K562 (cell line): Measurements from ENCODE around the gene RNF13. TPM values are rescaled to one million over a fixed set of nuclear protein-coding genes. Genes with fewer than 3 reads are reported as not detected.

Experiments used
- ATAC-seq: fragments of 200-7000 bp; cut with Tn5 transposase; 3 replicates; pipeline ENCODE4 v1.9.1; 2020; ENCODE audit warnings: moderate library complexity
- BruUV-seq: library from RNA; stranded (reverse); fragments of 400-500 nt; replicated peaks from 2 replicates; lab custom pipeline; 2021; lab: Mats Ljungman, UMichigan
- CTCF ChIA-PET: fragments of 300-600 bp; formaldehyde crosslinking; extraction: SDS; loops from one replicate; lab custom pipeline; 2021; ENCODE audit warnings: low intra/inter-chr PET ratio; lab: Yijun Ruan, JAX
- POLR2A ChIA-PET: fragments of 300-600, 350-650 bp; sonication (Branson Sonifier 250); formaldehyde crosslinking; extraction: SDS; loops from one replicate; lab custom pipeline; 2021; ENCODE audit warnings: antibody characterized with exemption, inconsistent platforms; lab: Yijun Ruan, JAX
- DNase-seq, 4 experiments: peaks; one replicate each; pipeline versions ENCODE4 v3.0.0 to v3.0.0-alpha.2; 2011 to 2018; ENCODE audit warnings: low spot score in 3 of 4, mixed read lengths in 3 of 4; ENCODE audit errors: extremely low read depth in 1 of 4
- FAIRE-seq: peaks from 2 replicates; lab custom pipeline; 2011; peaks lifted over from hg19 to GRCh38; lab: Jason Lieb, UNC
- H2AFZ ChIP-seq: 2 replicates; pipeline ENCODE4 v1.6.0; 2011; ENCODE audit warnings: low read depth, low read length, control low read depth, inconsistent platforms
- H3K27ac ChIP-seq: fragments of 200-600 bp; 3 replicates; pipeline ENCODE4 v1.8.0; 2011; ENCODE audit warnings: low read depth, mild to moderate bottlenecking, control low read depth, inconsistent platforms, low read length, moderate library complexity, mixed read lengths; ENCODE audit errors: extremely low read depth
- H3K27me3 ChIP-seq, 2 experiments: fragments of 300-600 bp in 1 of 2; 2 replicates in 1 of 2; 3 replicates in 1 of 2; pipeline versions ENCODE4 v1.6.0 to v1.8.0; 2011; ENCODE audit warnings: inconsistent platforms in 2 of 2, low read length in 2 of 2, mild to moderate bottlenecking in 1 of 2, mixed read lengths in 1 of 2, moderate library complexity in 1 of 2; ENCODE audit not compliant: control insufficient read depth in 2 of 2, insufficient read depth in 2 of 2
- H3K36me3 ChIP-seq: fragments of 300-600 bp; 3 replicates; pipeline ENCODE4 v1.8.0; 2011; ENCODE audit warnings: mild to moderate bottlenecking, low read length, inconsistent platforms; ENCODE audit not compliant: control insufficient read depth, insufficient read depth
- H3K4me1 ChIP-seq, 2 experiments: fragments of 200-600 bp in 1 of 2; replicated peaks in 1 of 2; 2 replicates in 1 of 2; 3 replicates in 1 of 2; pipeline versions ENCODE4 v1.5.1 to v1.8.0; 2011; ENCODE audit warnings: inconsistent platforms in 2 of 2, low read length in 2 of 2, mild to moderate bottlenecking in 1 of 2, mixed read lengths in 1 of 2, moderate library complexity in 1 of 2; ENCODE audit not compliant: control insufficient read depth in 2 of 2, insufficient read depth in 2 of 2
- H3K4me2 ChIP-seq: 2 replicates; pipeline ENCODE4 v1.6.1; 2011; ENCODE audit warnings: low read length, control low read depth, inconsistent platforms, mixed read lengths; ENCODE audit not compliant: insufficient read depth
- H3K4me3 ChIP-seq: fragments of 200-600 bp; sonication (generic), shearing (Covaris generic); 2 replicates; pipeline ENCODE4 v1.5.1; 2016; ENCODE audit warnings: control low read depth, inconsistent platforms
- H3K79me2 ChIP-seq: fragments of 200-600 bp; 3 replicates; pipeline ENCODE4 v1.8.0; 2011; ENCODE audit warnings: low read length, inconsistent platforms; ENCODE audit not compliant: control insufficient read depth, insufficient read depth
- H3K9ac ChIP-seq, 2 experiments: 2 replicates each; pipeline versions ENCODE4 v1.6.0 to v1.6.1; 2011; ENCODE audit warnings: low read depth in 2 of 2, low read length in 2 of 2, control low read depth in 1 of 2, inconsistent platforms in 1 of 2, mild to moderate bottlenecking in 1 of 2, mixed read lengths in 1 of 2; ENCODE audit not compliant: insufficient read depth in 1 of 2
- H3K9me1 ChIP-seq: one replicate; pipeline ENCODE4 v1.6.0; 2011; ENCODE audit warnings: inconsistent platforms, mild to moderate bottlenecking, low read length, moderate library complexity; ENCODE audit not compliant: control insufficient read depth, insufficient read depth
- H3K9me3 ChIP-seq: replicated peaks from 2 replicates; pipeline ENCODE4 v1.5.1; 2011; ENCODE audit warnings: low read depth, low read length, inconsistent platforms; ENCODE audit not compliant: control insufficient read depth, insufficient read depth
- H4K20me1 ChIP-seq: replicated peaks from 2 replicates; pipeline ENCODE4 v1.6.1; 2011; ENCODE audit warnings: low read length, inconsistent platforms, mixed read lengths; ENCODE audit not compliant: control insufficient read depth, insufficient read depth
- DEAF1 ChIP-seq: fragments of 450-650 bp; formaldehyde crosslinking; IDR thresholded peaks from 2 replicates; pipeline ENCODE4 v1.4.0; 2020; ENCODE audit warnings: mild to moderate bottlenecking, moderate library complexity
- HNRNPL ChIP-seq: fragments of 200-400 bp; formaldehyde crosslinking; IDR thresholded peaks from 2 replicates; pipeline ENCODE4 v1.6.1; 2017; ENCODE audit warnings: low read depth, mild to moderate bottlenecking, low read length
- JUND ChIP-seq, 2 experiments: IDR thresholded peaks; 2 replicates in 1 of 2; 3 replicates in 1 of 2; pipeline ENCODE4 v1.6.1; 2011; ENCODE audit warnings: borderline replicate concordance in 2 of 2, low read depth in 2 of 2, low read length in 2 of 2, improper control_type of control experiment in 1 of 2, missing biosample characterization in 1 of 2, missing genetic modification characterization in 1 of 2, missing genetic modification reagents in 1 of 2
- RAD21 ChIP-seq, 2 experiments: fragments of 250-450 bp in 1 of 2; fragments of 450-650 bp in 1 of 2; sonication (Bioruptor Pico) in 1 of 2; formaldehyde crosslinking in 1 of 2; IDR thresholded peaks in 1 of 2; conservative IDR thresholded peaks in 1 of 2; 2 replicates each; pipeline versions ENCODE4 v1.4.0 to v1.8.0; 2020 to 2022; ENCODE audit warnings: mild to moderate bottlenecking in 2 of 2, moderate library complexity in 1 of 2
- REST ChIP-seq, 2 experiments: fragments of 450-650 bp; formaldehyde crosslinking in 1 of 2; IDR thresholded peaks; 2 replicates each; pipeline versions ENCODE4 v1.4.0 to v1.6.1; 2014 to 2020; ENCODE audit warnings: mild to moderate bottlenecking in 2 of 2, borderline replicate concordance in 1 of 2, low read depth in 1 of 2
- RFX7 ChIP-seq: fragments of 250-450 bp; sonication (Bioruptor Pico); IDR thresholded peaks from 2 replicates; pipeline ENCODE4 v1.5.1; 2021; ENCODE audit warnings: mild to moderate bottlenecking
- WGBS: fragments of 100-300 bp; shearing (Covaris generic); methylation state at CpG from one replicate; pipeline ENCODE4 v1.1.6; 2016; ENCODE audit warnings: low coverage, mixed read lengths; ENCODE audit not compliant: insufficient coverage; ENCODE audit errors: missing lambda C conversion rate; 5-methylcytosine and 5-hydroxymethylcytosine counted together
- in situ Hi-C: fragments of 300-500 bp; cut with MboI; formaldehyde crosslinking; loops from 4 replicates; pipeline ENCODE4 v1.15.0; 2018; ENCODE audit warnings: inconsistent platforms, mixed read lengths
- intact Hi-C: fragments of 100-400 bp; cut with micrococcal nuclease; formaldehyde crosslinking; loops from 2 replicates; pipeline ENCODE4 v1.14.2; 2022
- polyA plus RNA-seq, 8 experiments: library from polyadenylated mRNA; depleted of rRNA in 4 of 8; stranded (reverse) in 5 of 8; unstranded in 3 of 8; fragments of >200 nt; fragmentation: Nextera tagmentation in 2 of 8; fragmentation: Illumina TruSeq in 1 of 8; extraction: Ambion mirVana in 2 of 8; extraction: Trizol in 1 of 8; gene quantifications; 2 replicates each; pipeline versions ENCODE4 v1.2.1 to v1.2.3, GENCODE V29; 2011 to 2014; ENCODE audit warnings: inconsistent platforms in 1 of 8, missing spikeins in 1 of 8
- total RNA-seq, 7 experiments: library from RNA; depleted of rRNA in 6 of 7; stranded (reverse); fragments of >200 nt in 6 of 7; fragmentation: Illumina TruSeq in 2 of 7; extraction: Trizol in 2 of 7; gene quantifications; 2 replicates each; pipeline versions ENCODE4 v1.2.1 to v1.2.3, GENCODE V29; 2011 to 2021; ENCODE audit warnings: low replicate concordance in 1 of 7

The RNF13 gene
- total and polyA plus RNA-seq, 9 of the 15 experiments (the other 6 are each of a cell fraction or from before 2014, with no cell fraction given) = 12.7 to 35.8 (median 18.9) TPM

- Histone ChIP-seq H3K4me2 (peak overlapping the region; percentile 28; the same call in 1 of the 2 replicates), H3K27ac (no peak overlapping the region), H3K9ac (no peak overlapping the region), H3K9me1 (no peaks in the 10 kb centered on the region), H3K27me3 (no peaks in the 10 kb centered on the region), H3K36me3 (no peaks in the 10 kb centered on the region), H3K4me3 (no peak overlapping the region), H4K20me1 (no peaks in the 10 kb centered on the region), H2AFZ (peak overlapping the region; percentile 71), H3K9me3 (no peaks in the 10 kb centered on the region), H3K79me2 (peaks cover 2% of the 10 kb centered on the region; the same call in 1 of the 3 replicates), H3K4me1 (peaks cover 0 to 8% of the 10 kb centered on the region in 2 experiments; a peak in 2 of 5 replicates)
- intact Hi-C loops = loop anchor here (5.0 kb wide), 1 partner anchor 41 kb away; no protein-coding TSS in a partner anchor
- ChIA-PET CTCF (interaction anchor here (1.0 kb wide), 1 partner anchor 239 kb away, joined by 3 read pairs; no protein-coding TSS in a partner anchor), POLR2A (interaction anchor here (1.0 to 1.1 kb wide), 3 partner anchors 11 to 16 kb away, joined by 3 to 5 read pairs (median 3); partner anchors contain the start of gene ANKUB1)
- in situ Hi-C loops = no loop called here
- DNase-seq (peak; percentile 23 to 71 (median 39)), ATAC-seq (peak; percentile 75), FAIRE-seq (peak; percentile 91)
- no TSS peak for BruUV-seq
- WGBS = 27% methylated on average over 4 of the region's 4 CpGs
- 0 out of 2 replicates have a peak, but pooled peaks have one; percentile 11 for TF ChIP-seq DEAF1 (CRISPR knock-in tag)
- TF ChIP-seq REST (IDR thresholded peaks at IDR 0.05; ENCODE audit: borderline replicate concordance) = peak; percentile 33; the same call in 1 of the 2 replicates
- no peak for TF ChIP-seq REST (CRISPR knock-in tag; IDR thresholded peaks at IDR 0.05; ENCODE audit: low read depth)
- TF ChIP-seq RAD21 (CRISPR knock-in tag; conservative IDR thresholded peaks at IDR 0.05 in 1 of 2, IDR thresholded peaks at IDR 0.05 in 1 of 2) = peak; percentile 46 to 52
- TF ChIP-seq HNRNPL = no peak
- 0 out of 2 replicates have a peak, but pooled peaks have one; percentile 10 for TF ChIP-seq JUND (IDR thresholded peaks at IDR 0.05; ENCODE audit: borderline replicate concordance, low read depth, low read length)
- TF ChIP-seq JUND (tag; IDR thresholded peaks at IDR 0.05; ENCODE audit: borderline replicate concordance, low read depth, low read length) = peak; percentile 20; the same call in 1 of the 3 replicates
- no peak for TF ChIP-seq RFX7 (CRISPR knock-in tag)
Measured at GRCh38 chr3:149808209-149808829, 4.7 kb upstream of the RNF13 start.
